Stimulated activated CD8-positive, alpha-beta memory T cell treated with anti-CD3 and anti-CD28 coated beads, Interleukin-2, amount 100 ng/mL, for 48 hours (primary cell): ENCODE data around the gene BRINP1.

Experiments used
- DNase-seq, 2 donors: peaks; one replicate each; pipeline ENCODE4 v3.0.0-alpha.2; 2020; ENCODE audit warnings: low read depth in 2 of 2

Gene BRINP1

GRCh38 chr9:119343059-119343990 lies 25.9 kb downstream of the BRINP1 start:
- DNase-seq, result no peak

DNA sequence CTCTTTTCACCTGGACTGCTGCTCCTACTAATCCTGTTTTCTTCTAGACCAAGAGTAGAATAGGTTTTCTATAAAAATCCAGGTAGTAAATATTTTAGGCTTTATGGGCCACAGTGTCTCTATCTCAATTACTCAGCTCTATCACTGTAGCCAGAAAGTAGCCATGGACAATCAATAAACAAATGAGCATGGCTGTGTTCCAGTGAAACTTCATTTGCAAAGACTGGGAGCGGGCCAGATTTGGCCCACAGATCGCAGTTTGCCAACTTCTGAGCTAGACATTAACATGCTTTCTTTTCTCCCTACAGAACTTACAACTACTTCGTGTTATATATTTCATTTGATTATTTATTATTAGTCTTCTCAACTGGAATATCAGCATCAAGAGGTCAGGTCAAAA lies 30.2 kb downstream of the BRINP1 start:
- no peak for DNase-seq

- DNase-seq, result no peak
These were observed 31.7 kb downstream of the BRINP1 start for GRCh38 chr9:119337573-119337972.

GRCh38 chr9:119334745-119335144 lies 34.5 kb downstream of the BRINP1 start:
- no peak for DNase-seq

DNA sequence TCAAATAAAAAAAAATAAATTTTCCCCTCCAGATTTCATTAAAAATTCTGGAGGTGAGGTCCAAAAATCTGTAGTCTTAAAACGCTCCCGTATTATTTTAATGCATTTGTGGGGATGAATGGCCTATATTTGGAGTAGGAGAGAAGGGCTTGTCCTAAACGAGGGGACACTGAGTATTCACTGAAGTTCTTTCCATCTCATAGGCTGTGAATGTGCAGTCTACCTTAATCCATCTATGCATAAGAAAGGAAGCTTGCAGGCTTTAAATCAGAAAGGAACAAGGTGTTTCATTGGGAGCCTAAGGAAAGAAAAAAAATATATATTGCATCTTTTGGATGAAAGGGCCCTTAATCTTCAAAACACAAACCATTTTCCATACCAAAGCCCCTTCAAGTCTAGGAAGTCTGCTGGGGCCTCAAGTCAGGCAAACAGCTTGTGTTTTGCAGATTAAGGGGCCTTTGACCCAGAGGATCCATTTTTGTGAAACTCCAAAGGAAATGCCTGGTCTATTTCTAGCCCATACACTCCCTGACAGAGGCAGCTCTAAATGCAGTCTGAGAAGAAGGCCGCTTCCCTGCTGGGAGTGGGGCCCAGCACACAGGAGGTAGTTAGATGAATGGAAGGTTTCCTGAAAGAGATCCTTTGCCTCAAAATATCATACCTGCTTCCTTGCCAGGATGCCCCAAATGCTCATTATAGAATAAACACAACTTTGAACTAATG lies 35.6 kb downstream of the BRINP1 start:
- no peak for DNase-seq

- DNase-seq, result no peak
These were observed 36.7 kb downstream of the BRINP1 start for GRCh38 chr9:119332522-119332921.

DNA sequence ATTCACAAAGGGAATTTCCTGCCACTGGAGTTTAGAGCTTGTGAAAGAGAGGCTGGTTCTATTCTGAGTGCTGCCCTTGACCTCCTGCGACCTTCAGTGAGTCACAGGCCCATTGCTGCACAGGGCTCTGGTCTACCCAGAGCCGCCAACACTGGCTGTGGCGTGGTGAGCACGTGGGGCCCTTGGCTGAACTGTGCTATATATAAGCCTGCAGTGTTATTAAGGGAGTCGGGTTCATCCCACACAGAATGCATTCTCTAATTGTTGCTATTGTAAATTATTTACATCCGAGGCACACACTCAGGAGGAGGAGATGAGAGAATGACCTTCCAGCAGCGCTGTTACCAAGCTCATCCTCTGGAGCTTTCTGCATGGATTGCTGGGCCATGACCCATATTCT lies 47.1 kb downstream of the BRINP1 start:
- DNase-seq, result no peak

GRCh38 chr9:119318371-119318770 lies 50.9 kb downstream of the BRINP1 start:
- DNase-seq, result no peak

GRCh38 chr9:119313846-119314245 lies 55.4 kb downstream of the BRINP1 start:
- DNase-seq, result no peak

- no peak for DNase-seq
These were observed 58.5 kb downstream of the BRINP1 start for GRCh38 chr9:119310741-119311140.

GRCh38 chr9:119307471-119307870 lies 61.8 kb downstream of the BRINP1 start:
- DNase-seq, result no peak

DNA sequence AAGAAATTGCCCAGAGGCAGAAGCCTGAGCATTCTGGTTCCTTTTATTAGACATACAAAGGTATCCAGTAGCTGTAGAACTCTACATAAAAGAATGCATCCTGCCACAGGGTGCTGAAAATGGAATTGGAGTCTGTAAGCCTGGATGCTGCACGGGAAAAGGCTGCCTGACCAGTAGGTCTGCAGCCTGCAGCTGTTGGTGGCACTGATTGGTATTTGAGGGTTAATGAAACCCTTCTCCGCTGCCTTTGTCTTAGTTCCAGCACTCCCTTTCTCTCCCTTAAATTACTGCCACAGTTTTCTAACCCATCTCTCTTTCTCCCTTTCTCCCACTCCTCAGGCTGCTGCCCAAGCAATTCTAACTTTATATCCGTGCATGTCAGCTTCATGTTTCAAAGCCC lies 64.7 kb downstream of the BRINP1 start:
- no peak for DNase-seq

DNA sequence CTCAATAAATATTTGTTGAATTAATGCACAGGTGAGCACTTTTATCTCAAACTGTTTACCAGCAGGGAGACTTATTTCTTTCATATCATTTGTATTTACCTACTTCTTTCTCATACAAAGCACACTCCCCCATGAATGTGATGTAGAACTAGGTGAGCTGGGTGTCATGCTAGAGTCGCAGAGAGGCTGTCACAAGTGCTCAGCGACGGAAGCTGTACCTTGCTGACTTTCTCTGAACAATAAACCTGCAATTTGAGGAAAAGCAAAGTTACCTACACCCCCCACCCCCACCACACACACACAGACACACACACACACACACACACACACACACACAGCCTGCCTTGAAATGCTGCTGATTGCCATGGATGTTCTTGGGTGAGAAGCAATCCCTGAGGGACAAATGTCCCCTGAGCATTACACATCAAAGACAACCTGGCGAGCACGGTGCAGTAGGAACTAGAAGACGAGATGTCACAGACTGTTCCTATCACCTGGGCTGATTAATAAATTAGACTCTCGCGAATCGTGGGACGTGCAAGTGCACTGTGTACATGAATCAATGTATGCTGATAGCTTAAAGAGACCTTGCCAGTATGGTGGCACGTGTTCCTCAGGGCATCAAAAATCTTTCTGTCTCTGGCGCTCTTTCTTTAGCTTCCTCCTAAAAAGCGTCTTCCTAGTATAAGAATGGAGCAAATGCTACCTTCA lies 66.1 kb downstream of the BRINP1 start:
- no peak for DNase-seq

GRCh38 chr9:119298076-119298853 lies 71.0 kb downstream of the BRINP1 start:
- DNase-seq, result no peak

- no peak for DNase-seq
These were observed 77.7 kb downstream of the BRINP1 start for GRCh38 chr9:119291554-119291953.

GRCh38 chr9:119289740-119290433 lies 79.3 kb downstream of the BRINP1 start:
- no peak for DNase-seq

GRCh38 chr9:119284587-119285337 lies 84.5 kb downstream of the BRINP1 start:
- DNase-seq, result no peak

DNA sequence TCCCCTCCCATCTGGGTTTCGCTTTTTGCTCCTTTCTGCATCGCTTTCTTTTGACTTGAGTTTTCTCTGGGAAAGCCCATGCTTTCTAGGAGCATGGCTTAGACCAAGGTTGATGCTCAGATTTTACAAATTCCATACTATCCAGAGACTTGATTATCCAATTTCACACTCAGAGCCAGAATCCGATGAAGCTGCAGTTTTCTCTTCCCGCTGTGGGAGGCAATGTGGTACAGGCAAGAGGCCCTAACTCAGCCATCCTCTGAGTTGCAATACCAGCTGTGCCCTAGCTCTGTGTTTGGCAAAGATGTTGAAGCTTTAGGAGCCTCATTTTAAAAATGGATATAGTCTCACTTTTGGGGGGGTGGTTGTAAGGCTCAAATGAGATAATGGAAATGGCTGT lies 85.1 kb downstream of the BRINP1 start:
- no peak for DNase-seq

DNA sequence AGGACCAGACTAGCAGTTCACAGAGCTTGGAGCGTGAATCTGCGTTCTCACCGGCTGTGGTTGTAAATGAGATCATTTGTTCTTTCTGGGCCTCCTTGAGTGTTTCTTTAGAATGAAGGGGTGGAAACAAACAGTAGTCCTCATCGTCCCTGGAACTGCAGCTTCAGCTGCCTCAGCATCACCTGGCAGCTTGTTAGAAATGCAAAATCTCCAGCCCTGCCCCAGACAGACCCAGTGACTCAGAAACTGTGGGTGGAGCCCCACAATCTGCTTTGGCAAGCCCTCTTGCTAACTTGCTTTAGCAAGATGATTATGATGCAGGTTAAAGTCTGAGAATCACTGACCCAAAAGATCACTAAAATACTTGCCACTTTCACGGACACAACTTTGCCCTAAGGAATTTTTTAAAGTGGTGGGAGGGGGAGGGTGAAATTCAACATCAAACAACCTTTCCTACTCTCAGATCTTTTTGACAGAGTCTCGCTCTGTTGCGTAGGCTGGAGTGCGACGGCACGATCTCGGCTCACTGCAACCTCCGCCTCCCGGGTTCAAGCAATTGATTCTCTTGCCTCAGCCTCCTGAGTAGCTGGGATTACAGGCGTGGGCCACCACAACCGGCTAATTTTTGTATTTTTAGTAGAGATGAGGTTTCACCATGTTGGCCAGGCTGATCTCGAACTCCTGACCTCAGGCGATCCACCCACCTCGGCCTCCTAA lies 86.0 kb downstream of the BRINP1 start:
- no peak for DNase-seq
